ENCODE data around the gene CHID1. TPM values are rescaled to one million over a fixed set of nuclear protein-coding genes. Genes with fewer than 3 reads are reported as not detected.

The CHID1 gene
- total RNA-seq, 2 donors from 2014 or later: 33.9 to 44.2 TPM

- peak; percentile 53 to 59 for DNase-seq
- no peaks in the 10 kb centered on the region for H3K27me3 Mint-ChIP-seq (ENCODE audit: low read depth)
- peak; percentile 39 to 48 for ATAC-seq (replicated peaks in 1 of 2)
These were observed 650 bp upstream of the CHID1 start for GRCh38 chr11:911031-911889.

GRCh38 chr11:910044-910588, 494 bp downstream of the CHID1 start:
- Mint-ChIP-seq H3K36me3 (ENCODE audit: insufficient read depth in 2 of 2) (peaks cover 0 to 4% of the 10 kb centered on the region in 2 donors), H3K4me1 (ENCODE audit: low read depth) (peaks cover 12% of the 10 kb centered on the region), H3K27ac (peak overlapping the region; percentile 92), H3K27me3 (ENCODE audit: low read depth) (no peaks in the 10 kb centered on the region), H3K4me3 (peak overlapping the region; percentile 94 to 96), H3K9me3 (no peaks in the 10 kb centered on the region)
- DNase-seq (no peak), ATAC-seq (replicated peaks in 1 of 2) (peak in 1 of 2 donors; percentile 50)

More at GRCh38 chr11:911031-911889, 650 bp upstream of the CHID1 start:
- H3K36me3 Mint-ChIP-seq (ENCODE audit: insufficient read depth in 2 of 2): peaks cover 0 to 2% of the 10 kb centered on the region in 2 donors
- H3K4me3 Mint-ChIP-seq: peak overlapping the region; percentile 87 to 94
- peak overlapping the region; percentile 94 for H3K27ac Mint-ChIP-seq
- no peaks in the 10 kb centered on the region for H3K9me3 Mint-ChIP-seq
- H3K4me1 Mint-ChIP-seq (ENCODE audit: low read depth): peaks cover 12% of the 10 kb centered on the region

- peak overlapping the region; percentile 94 to 96 for H3K4me3 Mint-ChIP-seq
- peaks cover 12% of the 10 kb centered on the region for H3K4me1 Mint-ChIP-seq (ENCODE audit: low read depth)
- no peak for DNase-seq
- no peak for ATAC-seq (replicated peaks in 1 of 2)
- no peak overlapping the region for H3K27ac Mint-ChIP-seq
- no peaks in the 10 kb centered on the region for H3K9me3 Mint-ChIP-seq
- no peaks in the 10 kb centered on the region for H3K27me3 Mint-ChIP-seq (ENCODE audit: low read depth)
- H3K36me3 Mint-ChIP-seq (ENCODE audit: insufficient read depth in 2 of 2): peaks cover 0 to 4% of the 10 kb centered on the region in 2 donors
These were observed 1.2 kb downstream of the CHID1 start for GRCh38 chr11:909406-909805.

- Mint-ChIP-seq H3K27me3 (ENCODE audit: low read depth) (no peaks in the 10 kb centered on the region), H3K4me3 (peak overlapping the region; percentile 21 to 37), H3K4me1 (ENCODE audit: low read depth) (peaks cover 12% of the 10 kb centered on the region), H3K36me3 (ENCODE audit: insufficient read depth in 2 of 2) (peaks cover 2 to 4% of the 10 kb centered on the region in 2 donors), H3K9me3 (no peaks in the 10 kb centered on the region), H3K27ac (no peak overlapping the region)
- no peak for DNase-seq
- ATAC-seq (replicated peaks in 1 of 2): no peak
These were observed 2.3 kb downstream of the CHID1 start for GRCh38 chr11:908273-908672.

GRCh38 chr11:907668-908067, 2.9 kb downstream of the CHID1 start:
- DNase-seq (no peak), ATAC-seq (replicated peaks in 1 of 2) (no peak)
- peak overlapping the region in 1 of 2 donors; percentile 37 for H3K4me3 Mint-ChIP-seq
- H3K4me1 Mint-ChIP-seq (ENCODE audit: low read depth): peaks cover 12% of the 10 kb centered on the region
- no peaks in the 10 kb centered on the region for H3K9me3 Mint-ChIP-seq
- H3K36me3 Mint-ChIP-seq (ENCODE audit: insufficient read depth in 2 of 2): peaks cover 2 to 4% of the 10 kb centered on the region in 2 donors
- H3K27ac Mint-ChIP-seq: no peak overlapping the region
- no peaks in the 10 kb centered on the region for H3K27me3 Mint-ChIP-seq (ENCODE audit: low read depth)

- peaks cover 12% of the 10 kb centered on the region for H3K4me1 Mint-ChIP-seq (ENCODE audit: low read depth)
- H3K27me3 Mint-ChIP-seq (ENCODE audit: low read depth): no peaks in the 10 kb centered on the region
- no peak overlapping the region for H3K27ac Mint-ChIP-seq
- no peak overlapping the region for H3K4me3 Mint-ChIP-seq
- H3K9me3 Mint-ChIP-seq: no peaks in the 10 kb centered on the region
- no peak for ATAC-seq (replicated peaks in 1 of 2)
- no peak for DNase-seq
- H3K36me3 Mint-ChIP-seq (ENCODE audit: insufficient read depth in 2 of 2): peaks cover 6 to 11% of the 10 kb centered on the region in 2 donors
These were observed 4.7 kb downstream of the CHID1 start for GRCh38 chr11:905952-906351.

- Mint-ChIP-seq H3K4me1 (ENCODE audit: low read depth) (peaks cover 7% of the 10 kb centered on the region), H3K27ac (no peak overlapping the region), H3K4me3 (no peak overlapping the region), H3K27me3 (ENCODE audit: low read depth) (no peaks in the 10 kb centered on the region), H3K9me3 (no peaks in the 10 kb centered on the region), H3K36me3 (ENCODE audit: insufficient read depth in 2 of 2) (peaks cover 6 to 11% of the 10 kb centered on the region in 2 donors)
- DNase-seq (no peak), ATAC-seq (replicated peaks in 1 of 2) (no peak)
These were observed 6.2 kb downstream of the CHID1 start for GRCh38 chr11:904380-904779.

- no peak overlapping the region for H3K4me3 Mint-ChIP-seq
- DNase-seq: no peak
- no peaks in the 10 kb centered on the region for H3K4me1 Mint-ChIP-seq (ENCODE audit: low read depth)
- no peak overlapping the region for H3K27ac Mint-ChIP-seq
- H3K36me3 Mint-ChIP-seq (ENCODE audit: insufficient read depth in 2 of 2): peaks cover 6 to 11% of the 10 kb centered on the region in 2 donors
- H3K27me3 Mint-ChIP-seq (ENCODE audit: low read depth): no peaks in the 10 kb centered on the region
- no peaks in the 10 kb centered on the region for H3K9me3 Mint-ChIP-seq
- no peak for ATAC-seq (replicated peaks in 1 of 2)
These were observed 9.1 kb downstream of the CHID1 start for GRCh38 chr11:901452-902061.

GRCh38 chr11:900545-900944, 10.1 kb downstream of the CHID1 start:
- Mint-ChIP-seq H3K36me3 (ENCODE audit: insufficient read depth in 2 of 2) (peaks cover 6 to 7% of the 10 kb centered on the region in 2 donors), H3K4me1 (ENCODE audit: low read depth) (no peaks in the 10 kb centered on the region), H3K4me3 (no peak overlapping the region), H3K27me3 (ENCODE audit: low read depth) (no peaks in the 10 kb centered on the region), H3K9me3 (no peaks in the 10 kb centered on the region), H3K27ac (no peak overlapping the region)
- DNase-seq (no peak), ATAC-seq (replicated peaks in 1 of 2) (no peak)

- H3K4me1 Mint-ChIP-seq (ENCODE audit: low read depth): no peaks in the 10 kb centered on the region
- ATAC-seq (replicated peaks in 1 of 2) (no peak), DNase-seq (no peak)
- H3K27me3 Mint-ChIP-seq (ENCODE audit: low read depth): no peaks in the 10 kb centered on the region
- H3K9me3 Mint-ChIP-seq: no peaks in the 10 kb centered on the region
- H3K36me3 Mint-ChIP-seq (ENCODE audit: insufficient read depth in 2 of 2): peaks cover 6 to 7% of the 10 kb centered on the region in 2 donors
- H3K27ac Mint-ChIP-seq: no peak overlapping the region
- no peak overlapping the region for H3K4me3 Mint-ChIP-seq
These were observed 10.9 kb downstream of the CHID1 start for GRCh38 chr11:899724-900123.

- Mint-ChIP-seq H3K27me3 (ENCODE audit: low read depth) (no peaks in the 10 kb centered on the region), H3K9me3 (no peaks in the 10 kb centered on the region), H3K4me3 (no peak overlapping the region), H3K4me1 (ENCODE audit: low read depth) (no peaks in the 10 kb centered on the region), H3K27ac (no peak overlapping the region), H3K36me3 (ENCODE audit: insufficient read depth in 2 of 2) (peaks cover 4 to 7% of the 10 kb centered on the region in 2 donors)
- DNase-seq (no peak), ATAC-seq (replicated peaks in 1 of 2) (no peak)
These were observed 11.9 kb downstream of the CHID1 start for GRCh38 chr11:898540-899190.

GRCh38 chr11:898143-898511, 12.5 kb downstream of the CHID1 start:
- no peak for DNase-seq
- Mint-ChIP-seq H3K27ac (no peak overlapping the region), H3K4me3 (no peak overlapping the region), H3K36me3 (ENCODE audit: insufficient read depth in 2 of 2) (peaks cover 4 to 7% of the 10 kb centered on the region in 2 donors), H3K9me3 (no peaks in the 10 kb centered on the region), H3K4me1 (ENCODE audit: low read depth) (no peaks in the 10 kb centered on the region), H3K27me3 (ENCODE audit: low read depth) (no peaks in the 10 kb centered on the region)
- ATAC-seq (replicated peaks in 1 of 2): no peak

All from activated T-cell treated with anti-CD3 and anti-CD28 coated beads, Interleukin-2, amount 50 U/mL, for 72 hours (primary cell).